HG02763 (cell line): ENCODE data around the gene RFC2.
"Not testable (repeated sequence)": the region's sequence is repeated elsewhere in the genome, so short reads cannot be mapped to it uniquely, and the experiment has no call there.

Experiments
- ATAC-seq: cut with Tn5 transposase; IDR thresholded peaks from one replicate; pipeline ENCODE4 v1.9.1; 2021; ENCODE audit warnings: mild to moderate bottlenecking, moderate library complexity; ENCODE audit not compliant: unreplicated experiment

RFC2 gene

DNA sequence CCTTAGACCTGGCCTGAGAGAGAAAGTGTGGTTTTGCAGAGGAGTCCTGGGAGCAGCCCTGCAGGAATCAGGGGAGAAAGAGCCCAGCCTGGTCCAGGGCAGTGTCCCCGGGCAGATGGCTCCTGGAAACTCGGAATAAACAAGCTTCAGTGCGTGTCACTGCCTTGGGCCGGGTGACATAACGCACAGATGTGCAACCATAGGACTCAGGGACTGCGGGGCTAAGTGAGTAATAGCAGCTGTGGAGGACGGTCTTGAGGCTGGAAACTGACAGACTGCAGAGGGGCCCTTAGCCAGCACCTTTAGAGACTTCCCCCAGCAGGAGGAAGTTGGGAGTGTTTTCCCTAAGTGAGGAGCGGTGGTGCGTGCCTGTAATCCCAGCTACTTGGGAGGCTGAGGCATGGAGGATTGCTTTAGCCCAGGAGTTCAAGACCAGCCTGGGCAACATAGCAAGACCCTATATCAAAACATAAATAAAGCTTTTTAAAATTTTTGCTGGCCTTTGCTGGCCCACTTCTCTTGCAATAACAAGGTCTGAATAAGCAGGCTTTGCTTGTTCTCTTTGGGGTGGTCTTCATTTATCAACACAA, 29.8 kb upstream of the RFC2 start:
- ATAC-seq: no peak

DNA sequence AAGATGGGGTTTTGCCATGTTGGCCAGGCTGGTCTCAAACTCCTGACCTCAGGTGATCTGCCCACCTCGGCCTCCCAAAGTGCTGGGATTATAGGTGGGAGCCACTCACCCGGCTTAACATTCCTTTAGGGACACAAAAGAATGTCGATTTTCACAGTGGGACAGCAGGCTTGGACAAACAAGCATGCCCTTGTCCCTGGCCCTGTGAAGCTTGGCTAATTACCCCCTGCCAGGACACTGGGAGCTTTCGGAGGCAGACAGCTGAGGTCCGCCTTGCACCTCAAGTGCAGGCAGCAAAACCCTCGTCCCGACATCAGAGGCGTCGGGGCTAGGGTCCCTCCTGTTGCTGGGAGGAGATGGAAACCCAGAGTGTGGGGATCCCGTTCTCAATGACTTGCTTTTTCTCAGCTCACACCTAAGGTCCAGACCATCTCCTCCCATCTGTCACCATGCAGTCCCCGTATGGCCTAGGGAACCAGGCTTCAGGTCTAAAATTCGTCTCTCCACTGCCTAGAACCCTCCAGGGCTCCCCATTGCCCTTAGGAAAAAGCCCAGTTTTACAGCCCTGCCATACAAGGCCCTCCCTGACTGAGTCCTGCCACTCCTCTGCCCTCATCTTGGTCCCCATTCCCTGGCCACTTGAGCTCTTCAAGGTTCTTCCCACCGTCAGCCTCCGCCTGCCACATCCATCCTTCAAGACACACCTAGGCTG, 28.7 kb upstream of the RFC2 start:
- ATAC-seq: no peak

GRCh38 chr7:74280985-74281384, 26.8 kb upstream of the RFC2 start:
- ATAC-seq: no peak

GRCh38 chr7:74277636-74278035, 23.4 kb upstream of the RFC2 start:
- ATAC-seq: no peak

DNA sequence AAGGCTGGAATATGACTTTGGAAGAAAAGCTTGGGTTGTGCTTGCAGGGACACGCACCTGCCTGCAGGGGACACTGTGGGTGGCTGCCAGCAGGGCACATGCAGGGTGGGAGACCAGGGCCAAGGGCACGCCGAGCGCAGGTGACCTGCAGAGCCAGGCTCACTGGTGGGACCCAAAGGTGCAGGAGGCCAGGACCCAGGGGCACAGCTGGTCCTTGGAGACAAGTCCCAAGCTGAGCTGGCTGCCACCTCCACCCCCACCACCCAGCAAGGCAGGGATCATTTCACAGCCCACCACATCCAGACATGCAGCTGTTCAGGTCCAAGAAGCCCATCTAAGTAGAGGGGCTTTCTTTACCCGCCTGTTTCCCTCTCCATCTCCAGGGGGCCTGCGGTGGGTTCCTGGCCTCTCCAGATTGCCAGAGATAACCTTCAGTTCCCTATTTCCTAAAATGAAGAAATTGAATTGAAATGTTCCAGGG, 21.2 kb upstream of the RFC2 start:
- no peak for ATAC-seq

DNA sequence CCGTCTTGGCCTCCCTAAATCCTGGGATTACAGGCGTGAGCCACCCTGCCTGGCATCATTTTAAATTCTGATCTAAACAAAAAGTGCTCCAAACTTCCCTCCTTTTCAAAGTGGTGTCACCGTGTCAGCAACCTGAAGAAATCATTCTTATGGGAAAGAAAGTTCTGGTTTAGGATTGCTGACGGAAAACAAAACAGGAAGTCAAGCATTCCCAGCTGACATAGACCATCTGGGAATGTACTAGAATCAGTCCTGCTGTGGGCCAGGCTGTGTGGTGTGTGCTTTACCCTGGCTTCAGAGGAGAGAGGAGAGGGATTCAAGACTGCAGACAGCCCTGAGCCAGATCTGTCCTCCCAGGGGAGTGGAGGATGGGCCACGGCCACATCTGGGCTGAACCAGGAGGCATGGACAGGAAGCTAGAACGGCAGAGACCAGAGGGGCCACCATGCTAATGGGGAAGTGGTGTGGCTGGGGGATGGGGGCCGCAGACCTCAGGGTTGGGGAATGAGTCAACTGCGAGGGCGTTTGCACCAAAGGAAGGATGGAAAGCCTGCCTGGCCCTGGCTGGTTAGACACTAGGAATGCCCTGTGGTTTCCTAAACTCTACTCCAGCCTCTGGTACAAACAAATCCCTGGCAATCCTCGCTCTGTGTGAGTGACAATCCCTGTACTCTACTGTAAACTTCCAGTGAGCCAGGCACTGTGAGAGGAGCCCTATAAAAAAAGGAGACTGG, 18.3 kb upstream of the RFC2 start:
- ATAC-seq: peak; percentile 69

DNA sequence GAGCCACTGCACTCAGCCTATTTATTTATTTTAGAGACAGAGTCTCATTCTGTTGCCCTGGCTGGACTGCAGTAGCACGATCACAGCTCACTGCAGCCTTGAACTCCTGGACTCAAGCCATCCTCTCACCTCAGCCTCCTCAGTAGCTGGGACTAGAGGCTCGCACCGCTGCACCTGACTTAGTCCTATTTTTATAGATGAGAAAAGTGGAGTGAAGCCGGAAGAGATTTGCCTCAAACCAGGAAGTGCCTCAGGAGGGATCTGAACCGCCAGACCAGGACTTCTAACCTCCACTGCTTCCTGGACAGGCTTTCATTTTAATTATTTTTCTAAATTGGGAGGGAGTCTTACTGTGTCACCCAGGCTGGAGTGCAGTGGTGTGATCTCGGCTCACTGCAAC, 17.5 kb upstream of the RFC2 start:
- no peak for ATAC-seq

- peak; percentile 39 for ATAC-seq
These were observed 15.6 kb upstream of the RFC2 start for GRCh38 chr7:74269757-74270277.

DNA sequence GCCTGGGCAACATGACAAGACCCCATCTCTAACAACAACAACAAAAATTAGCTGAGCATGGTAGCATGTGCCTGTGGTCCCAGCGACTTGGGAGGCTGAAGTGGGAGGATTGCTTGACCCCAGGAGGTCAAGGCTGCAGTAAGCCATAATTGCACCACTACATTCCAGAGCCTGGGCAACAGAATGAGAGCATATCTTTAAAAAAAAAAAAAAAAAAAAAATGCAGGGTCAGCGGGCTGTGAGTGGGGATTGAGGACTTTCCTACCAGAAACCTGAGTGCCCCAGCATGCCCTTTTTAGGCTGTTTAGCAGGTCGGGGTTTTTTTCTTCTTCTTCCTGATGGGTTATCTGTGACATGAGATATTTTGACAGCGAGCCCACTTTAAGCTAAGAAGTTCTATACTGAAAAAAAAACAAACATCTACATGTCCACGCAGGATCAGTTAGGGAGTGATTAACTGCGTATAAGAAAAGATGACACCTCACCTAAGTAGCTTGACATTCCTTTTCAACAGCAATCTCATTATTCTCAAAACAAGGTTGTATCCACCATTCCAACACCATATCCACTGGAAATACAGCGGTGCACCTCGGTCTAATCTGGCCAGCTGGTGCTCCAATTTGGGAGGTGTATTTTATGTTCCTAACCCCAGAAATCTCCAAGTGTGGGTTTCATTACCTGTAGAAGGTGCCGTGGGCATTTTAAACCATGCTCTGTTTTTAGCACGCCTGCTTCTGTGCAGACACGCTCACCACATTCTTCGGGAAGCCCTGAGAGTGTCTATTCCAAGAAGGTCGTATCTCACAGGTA, 13.8 kb upstream of the RFC2 start:
- ATAC-seq: no peak

- no peak for ATAC-seq
These were observed 12.2 kb upstream of the RFC2 start for GRCh38 chr7:74266191-74266963.

DNA sequence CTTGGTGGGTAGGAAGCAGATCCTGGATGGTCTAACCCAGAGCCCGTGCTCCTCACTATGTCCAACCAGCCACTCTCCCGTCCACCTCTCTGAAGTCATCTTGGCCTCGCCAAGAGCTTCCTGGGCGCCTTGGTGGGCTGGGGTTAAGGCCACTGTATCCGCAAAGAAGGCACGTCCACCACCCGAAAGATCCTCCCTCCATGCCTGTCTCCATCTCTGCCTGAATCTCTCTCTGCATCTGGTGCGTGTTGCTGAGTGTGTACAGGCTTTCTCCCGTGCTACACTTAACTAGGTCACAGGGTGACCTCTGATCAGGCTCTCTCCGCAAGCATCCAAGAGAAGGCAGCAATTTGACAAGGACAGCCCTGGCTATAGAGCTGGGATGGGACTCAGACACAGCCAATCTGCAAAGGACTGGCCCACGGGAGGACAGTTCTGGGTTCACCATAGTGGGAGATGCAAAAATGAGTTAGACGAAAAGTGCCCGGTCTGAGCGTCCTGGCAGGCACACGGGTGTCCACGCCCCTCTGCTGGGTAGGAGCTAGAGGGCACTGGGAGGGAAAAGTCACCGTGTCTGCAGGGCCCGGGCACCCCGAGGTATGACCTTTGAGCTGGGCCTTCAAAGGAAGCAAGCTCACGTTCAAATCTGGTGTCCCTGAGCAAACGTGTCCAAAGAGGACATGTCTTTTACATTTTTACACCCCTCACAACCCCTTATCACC, 9.4 kb upstream of the RFC2 start:
- ATAC-seq: no peak

- ATAC-seq: no peak
These were observed 8.6 kb upstream of the RFC2 start for GRCh38 chr7:74262639-74263398.

GRCh38 chr7:74258639-74259038, 4.4 kb upstream of the RFC2 start:
- ATAC-seq: no peak

DNA sequence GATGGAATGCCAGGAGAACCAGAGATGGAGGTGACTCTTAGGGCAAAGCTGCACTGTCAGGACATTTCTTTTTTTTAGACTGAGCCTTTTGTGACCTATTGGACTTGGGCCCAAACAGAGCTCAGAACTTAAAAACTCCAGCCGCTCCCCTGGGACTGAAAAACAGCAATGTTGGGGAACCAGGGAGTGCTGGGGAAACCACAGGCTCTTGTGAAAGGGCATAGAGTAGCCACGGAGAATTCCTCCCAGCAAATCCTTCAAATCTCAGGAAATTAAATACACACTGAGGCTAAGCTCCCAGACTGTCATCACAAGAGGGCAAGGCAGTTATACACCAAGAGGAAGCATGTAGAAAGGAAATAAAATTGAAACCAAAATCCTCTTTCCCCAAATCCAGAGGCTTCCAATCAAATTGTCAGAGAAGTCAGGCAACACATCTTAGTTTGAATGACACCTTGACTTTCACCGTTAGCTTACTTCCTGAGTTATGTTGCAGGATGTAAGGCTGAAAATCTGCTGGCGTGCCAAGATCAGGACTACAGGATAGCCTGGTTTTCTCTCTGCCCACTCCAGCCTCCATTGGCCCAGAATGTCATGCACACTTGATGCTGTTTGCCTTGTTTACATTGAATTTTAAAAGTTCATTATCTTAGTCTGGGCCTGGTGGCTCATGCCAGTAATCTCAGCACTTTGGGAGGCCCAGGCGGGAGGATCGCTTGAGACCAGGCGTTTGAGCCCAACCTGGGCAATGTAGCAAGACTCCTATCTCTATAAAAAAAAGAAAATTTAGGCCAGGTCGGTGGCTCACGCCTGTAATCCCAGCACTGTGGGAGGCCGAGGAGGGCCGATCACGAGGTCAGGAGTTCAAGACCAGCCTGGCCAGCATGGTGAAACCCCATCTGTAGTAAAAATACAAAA, 2.6 kb upstream of the RFC2 start:
- no peak for ATAC-seq

- ATAC-seq: not testable (repeated sequence)
These were observed 1.3 kb upstream of the RFC2 start for GRCh38 chr7:74255461-74255860.

GRCh38 chr7:74254858-74255379, 720 bp upstream of the RFC2 start:
- ATAC-seq: no peak

DNA sequence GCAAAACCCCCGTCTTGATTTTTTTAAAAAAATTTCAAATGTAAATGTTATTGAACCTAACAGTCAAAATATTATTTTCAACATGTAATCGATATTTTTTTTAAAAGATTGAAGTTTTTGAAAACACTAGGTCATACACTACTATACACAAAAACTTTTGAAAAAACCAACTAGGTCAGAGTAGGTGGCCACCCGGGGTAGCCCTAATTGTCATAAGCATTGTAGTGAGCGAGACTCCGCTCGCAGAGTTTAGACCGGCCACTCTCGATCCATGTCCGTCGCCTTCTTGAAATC, 417 bp downstream of the RFC2 start:
- peak; percentile 2 for ATAC-seq

DNA sequence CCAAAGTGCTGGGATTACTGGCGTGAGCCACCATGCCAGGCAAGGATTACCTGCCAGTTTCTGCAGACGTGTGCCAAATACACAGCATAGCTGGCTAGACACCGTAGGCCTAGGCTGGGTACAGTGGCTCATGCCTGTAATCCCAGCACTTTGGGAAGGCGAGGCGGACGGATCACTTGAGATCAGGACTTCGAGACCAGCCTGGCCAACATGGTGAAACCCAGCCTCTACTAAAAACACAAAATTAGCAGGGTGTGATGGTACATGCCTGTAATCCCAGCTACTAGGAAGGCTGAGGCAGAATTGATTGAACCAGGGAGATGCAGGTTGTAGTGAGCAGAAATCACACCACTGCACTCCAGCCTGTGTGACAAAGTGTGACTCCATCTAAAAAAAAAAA, 868 bp downstream of the RFC2 start:
- ATAC-seq: no peak
